Activated CD8-positive, alpha-beta T cell treated with anti-CD3 and anti-CD28 coated beads, Interleukin-2, amount 10 ng/mL, durations not matched to agents 7 days and 5 days (primary cell): ENCODE results near the gene VENTX. TPM values are rescaled to one million over a fixed set of nuclear protein-coding genes. Genes with fewer than 3 reads are reported as not detected.

Source experiments
- microRNA-seq: library from miRNA; unstranded; fragments of <30 nt; microRNA quantifications from one replicate; pipeline ENCODE4 v1.2.0, GENCODE V29; 2022
- total RNA-seq, 2 experiments: library from RNA; stranded (reverse); gene quantifications; one replicate each; pipeline ENCODE4 v1.2.3, GENCODE V29; 2021

The VENTX gene
- total RNA-seq, 2 experiments from 2014 or later = not detected

Small RNA genes within 50 kb of the gene (microRNA-seq; reads per million reads assigned to microRNA genes)
- gene MIR202 = not detected

Other genes with a start within 250 kb of the VENTX start
- gene ADGRA1, start 149.9 kb upstream of the VENTX start, total RNA-seq = not detected
- under 1 TPM; 0.21 to 0.32 TPM for gene KNDC1, start 77.6 kb upstream of the VENTX start, total RNA-seq
- gene UTF1, start 7.6 kb upstream of the VENTX start, total RNA-seq = not detected
- 10 to 100 TPM; 69.9 to 75.5 TPM for gene ADAM8, start 39.0 kb downstream of the VENTX start, total RNA-seq
- 10 to 100 TPM; 53.5 to 59.0 TPM for gene TUBGCP2, start 71.0 kb downstream of the VENTX start, total RNA-seq
- 10 to 100 TPM; 61.4 to 62.6 TPM for gene ZNF511, start 71.1 kb downstream of the VENTX start, total RNA-seq
- gene CALY, start 99.0 kb downstream of the VENTX start, total RNA-seq = not detected
- gene PRAP1, start 109.5 kb downstream of the VENTX start, total RNA-seq = not detected
- 10 to 100 TPM; 12.4 to 13.4 TPM for gene FUOM, start 120.2 kb downstream of the VENTX start, total RNA-seq
- gene ECHS1, start 135.5 kb downstream of the VENTX start, total RNA-seq = 10 to 100 TPM; 47.0 to 48.5 TPM
- gene PAOX, start 141.4 kb downstream of the VENTX start, total RNA-seq = 1 to 10 TPM; 5.8 to 6.5 TPM
- gene MTG1, start 156.3 kb downstream of the VENTX start, total RNA-seq = 10 to 100 TPM; 51.8 to 54.8 TPM
- not detected for gene SPRN, start 186.8 kb downstream of the VENTX start, total RNA-seq
- 1 to 10 TPM; 2.0 to 2.7 TPM for gene SCART1, start 216.1 kb downstream of the VENTX start, total RNA-seq